HFF-Myc (cell line): ENCODE measurements around the gene PTH2R.
"Not testable (repeated sequence)": the region's sequence is repeated elsewhere in the genome, so short reads cannot be mapped to it uniquely, and the experiment has no call there.

Source experiments
- DNase-seq: peaks from one replicate; pipeline ENCODE4 v3.0.0-alpha.2; 2011; ENCODE audit warnings: low read depth; ENCODE audit errors: extremely low read depth
- H3K4me3 ChIP-seq: replicated peaks from 2 replicates; pipeline ENCODE4 v1.5.1; 2011; ENCODE audit warnings: low read depth, mild to moderate bottlenecking, control low read depth, low read length
- CTCF ChIP-seq: IDR thresholded peaks from 2 replicates; pipeline ENCODE4 v1.5.1; 2012; ENCODE audit warnings: mild to moderate bottlenecking, low read depth, low read length, control low read depth; ENCODE audit errors: missing control alignments

Gene PTH2R

GRCh38 chr2:208515099-208515498 lies 108.5 kb downstream of the PTH2R start:
- no peak for DNase-seq
- no peak overlapping the region for H3K4me3 ChIP-seq
- no peak for TF ChIP-seq CTCF

- H3K4me3 ChIP-seq = not testable (repeated sequence)
Observed at GRCh38 chr2:208523069-208523468, 116.5 kb downstream of the PTH2R start.

GRCh38 chr2:208525165-208525564 lies 118.6 kb downstream of the PTH2R start:
- H3K4me3 ChIP-seq = not testable (repeated sequence)

More at GRCh38 chr2:208523069-208523468, 116.5 kb downstream of the PTH2R start:
- not testable (repeated sequence) for DNase-seq

GRCh38 chr2:208529796-208530195 lies 123.2 kb downstream of the PTH2R start:
- DNase-seq = no peak
- TF ChIP-seq CTCF = no peak
- H3K4me3 ChIP-seq = no peak overlapping the region

More at GRCh38 chr2:208525165-208525564, 118.6 kb downstream of the PTH2R start:
- not testable (repeated sequence) for DNase-seq

- no peak for TF ChIP-seq CTCF
- DNase-seq = no peak
- H3K4me3 ChIP-seq = no peak overlapping the region
Observed at GRCh38 chr2:208531361-208531760, 124.8 kb downstream of the PTH2R start.

- not testable (repeated sequence) for H3K4me3 ChIP-seq, DNase-seq
Observed at GRCh38 chr2:208535578-208535977, 129.0 kb downstream of the PTH2R start.

GRCh38 chr2:208541461-208541988 lies 134.9 kb downstream of the PTH2R start:
- no peak overlapping the region for H3K4me3 ChIP-seq
- no peak for DNase-seq
- no peak for TF ChIP-seq CTCF

- TF ChIP-seq CTCF = no peak
- no peak for DNase-seq
- H3K4me3 ChIP-seq = no peak overlapping the region
Observed at GRCh38 chr2:208541989-208542464, 135.4 kb downstream of the PTH2R start.
